Testis (tissue), 3 donors: ENCODE results near the gene EXOC5. TPM values are rescaled to one million over a fixed set of nuclear protein-coding genes. Genes with fewer than 3 reads are reported as not detected.

Source experiments
- DNase-seq: peaks from one replicate; pipeline ENCODE4 v3.0.0-alpha.2; 2019
- H3K27ac ChIP-seq, 2 donors: fragments of 200-600 bp; sonication (generic); one replicate each; pipeline ENCODE4 v1.5.1; 2019
- H3K27me3 ChIP-seq: fragments of 200-600 bp; sonication (generic); one replicate; pipeline ENCODE4 v1.5.1; 2019
- H3K36me3 ChIP-seq: fragments of 200-600 bp; sonication (generic); one replicate; pipeline ENCODE4 v1.5.1; 2017; ENCODE audit warnings: low read depth; ENCODE audit errors: missing control alignments
- H3K4me1 ChIP-seq: fragments of 200-600 bp; sonication (generic); one replicate; pipeline ENCODE4 v1.5.1; 2019
- H3K4me3 ChIP-seq, 2 donors: fragments of 200-600 bp; sonication (generic); one replicate each; pipeline ENCODE4 v1.5.1; 2017 to 2019
- H3K9me3 ChIP-seq: fragments of 200-600 bp; sonication (generic); one replicate; pipeline ENCODE4 v1.5.1; 2017
- CTCF ChIP-seq, 3 experiments: fragments of 450-650 bp in 2 of 3; fragments of 200-600 bp in 1 of 3; sonication (generic) in 1 of 3; IDR thresholded peaks; one replicate each; pipeline ENCODE4 v1.5.1; 2016 to 2019; ENCODE audit warnings: antibody characterized with exemption in 3 of 3, mild to moderate bottlenecking in 2 of 3, moderate library complexity in 1 of 3
- POLR2A ChIP-seq: fragments of 450-650 bp; IDR thresholded peaks from one replicate; pipeline ENCODE4 v1.6.1; 2017; ENCODE audit warnings: antibody characterized with exemption, mild to moderate bottlenecking, moderate library complexity
- WGBS, 2 donors: methylation state at CpG; one replicate each; pipeline ENCODE4 v1.1.5; 2018; 5-methylcytosine and 5-hydroxymethylcytosine counted together
- intact Hi-C: fragments of 100-400 bp; cut with DNase I; formaldehyde crosslinking; loops from one replicate; pipeline ENCODE4 v1.15.1; 2023; ENCODE audit warnings: low total_unique reads
- polyA plus RNA-seq: library from polyadenylated mRNA; stranded (reverse); fragments of 350-450 nt; fragmentation: Illumina TruSeq; extraction: RNeasy Lipid Tissue Mini Kit (QIAGEN cat#74804); gene quantifications from one replicate; pipeline ENCODE4 v1.2.3, GENCODE V29; 2014; ENCODE audit warnings: low read depth, low replicate concordance; ENCODE audit not compliant: insufficient read depth
- total RNA-seq, 2 donors: library from RNA; depleted of rRNA; stranded (reverse); fragments of >200 nt; gene quantifications; one replicate each; pipeline ENCODE4 v1.2.3, GENCODE V29; 2016

EXOC5 gene
- total and polyA plus RNA-seq, 3 donors from 2014 or later = 73.7 to 133 (median 89.4) TPM

- intact Hi-C loops = no loop called here
- Histone ChIP-seq H3K36me3 (no peaks in the 10 kb centered on the region), H3K27me3 (no peaks in the 10 kb centered on the region), H3K27ac (no peak overlapping the region), H3K4me3 (no peak overlapping the region), H3K9me3 (no peaks in the 10 kb centered on the region), H3K4me1 (peaks cover 10% of the 10 kb centered on the region)
- 93 to 95% methylated on average over 2 of the region's 2 CpGs for WGBS, 2 donors
- TF ChIP-seq POLR2A = no peak
- no peak for DNase-seq
These were observed 6.4 kb upstream of the EXOC5 start for GRCh38 chr14:57275023-57275664.

GRCh38 chr14:57274551-57274950 lies 5.8 kb upstream of the EXOC5 start:
- intact Hi-C loops = no loop called here

DNA sequence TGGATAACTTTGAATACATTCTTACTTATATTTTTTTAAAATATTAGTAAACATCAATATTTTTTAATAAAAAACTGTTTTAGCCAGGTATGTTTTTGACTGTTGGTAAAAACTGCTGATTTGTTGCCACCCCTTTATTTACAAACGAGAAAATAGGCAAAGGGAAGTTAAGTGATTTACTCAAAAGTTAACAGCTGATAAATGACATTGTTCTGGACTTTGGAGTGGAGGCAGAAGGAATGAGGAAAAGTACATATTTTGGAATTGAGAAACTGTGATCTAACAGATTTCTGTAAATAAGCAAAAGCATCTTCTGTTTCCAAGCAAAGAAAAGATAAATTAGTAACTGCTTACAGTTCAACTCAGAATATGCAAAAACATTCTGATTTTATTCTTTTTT lies 4.5 kb upstream of the EXOC5 start:
- Histone ChIP-seq H3K36me3 (no peaks in the 10 kb centered on the region), H3K4me3 (no peak overlapping the region), H3K4me1 (peaks cover 10% of the 10 kb centered on the region), H3K27me3 (no peaks in the 10 kb centered on the region), H3K27ac (no peak overlapping the region), H3K9me3 (no peaks in the 10 kb centered on the region)
- intact Hi-C loops = no loop called here
- no peak for DNase-seq
- TF ChIP-seq POLR2A (no peak), CTCF (IDR thresholded peaks at IDR 0.05) (no peak)
- whole genome bisulfite sequencing, 2 donors = 89 to 90% methylated on average over 1 of the region's 1 CpG

More at GRCh38 chr14:57274551-57274950, 5.8 kb upstream of the EXOC5 start:
- H3K4me3 ChIP-seq = no peak overlapping the region
- TF ChIP-seq CTCF (IDR thresholded peaks at IDR 0.05) (no peak), POLR2A (no peak)
- no peaks in the 10 kb centered on the region for H3K27me3 ChIP-seq
- peaks cover 10% of the 10 kb centered on the region for H3K4me1 ChIP-seq
- WGBS, 2 donors = 83 to 90% methylated on average over 2 of the region's 2 CpGs
- H3K9me3 ChIP-seq = no peaks in the 10 kb centered on the region
- no peak overlapping the region for H3K27ac ChIP-seq
- H3K36me3 ChIP-seq = no peaks in the 10 kb centered on the region
- DNase-seq = no peak

DNA sequence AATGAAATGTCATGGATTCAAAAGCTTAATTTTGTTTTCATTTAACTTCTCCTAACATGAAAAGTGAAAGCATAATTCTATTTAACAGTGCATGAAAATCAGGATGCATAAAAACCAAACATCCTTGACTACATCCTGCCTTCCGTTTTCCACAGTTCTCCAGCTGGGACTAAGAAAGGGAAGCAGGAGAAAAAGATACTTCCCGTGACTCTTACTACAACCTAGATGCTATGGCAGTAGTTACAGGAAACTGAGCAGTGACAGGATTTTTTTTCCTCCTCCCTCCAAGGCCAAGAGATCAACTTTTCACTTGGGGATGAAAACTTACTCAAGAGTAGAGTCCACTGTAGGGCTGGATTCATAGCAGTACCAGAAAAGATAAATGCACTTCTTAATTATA lies 2.6 kb downstream of the EXOC5 start:
- H3K4me3 ChIP-seq = no peak overlapping the region
- H3K36me3 ChIP-seq = no peaks in the 10 kb centered on the region
- 13 to 15% methylated on average over 2 of the region's 2 CpGs for WGBS, 2 donors
- intact Hi-C loops = no loop called here
- no peaks in the 10 kb centered on the region for H3K9me3 ChIP-seq
- H3K27ac ChIP-seq = no peak overlapping the region
- no peak for TF ChIP-seq CTCF (IDR thresholded peaks at IDR 0.05)
- no peak for TF ChIP-seq POLR2A
- DNase-seq = no peak
- H3K4me1 ChIP-seq = peaks cover 17% of the 10 kb centered on the region
- no peaks in the 10 kb centered on the region for H3K27me3 ChIP-seq

DNA sequence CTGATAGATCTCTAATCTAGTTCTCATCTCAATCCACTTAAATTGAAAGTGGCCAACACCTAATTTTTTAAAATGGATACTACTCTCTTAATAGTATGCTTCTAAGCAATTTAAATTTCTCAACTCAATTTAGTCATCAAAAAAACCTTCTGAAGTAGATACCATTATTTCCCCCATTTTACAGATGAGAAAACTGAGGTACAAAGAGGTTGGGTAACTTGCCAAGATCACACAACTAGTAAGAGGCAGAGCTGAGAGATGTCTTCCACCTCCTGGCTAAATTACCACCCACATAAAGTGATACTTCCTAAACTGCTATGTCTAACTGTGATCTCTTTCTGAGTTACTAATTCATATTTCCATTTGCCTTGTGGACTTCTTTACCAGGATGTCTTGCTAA lies 6.6 kb downstream of the EXOC5 start:
- TF ChIP-seq POLR2A (no peak), CTCF (IDR thresholded peaks at IDR 0.05) (no peak)
- H3K27ac ChIP-seq = no peak overlapping the region
- intact Hi-C loops = no loop called here
- H3K27me3 ChIP-seq = no peaks in the 10 kb centered on the region
- H3K4me3 ChIP-seq = no peak overlapping the region
- H3K36me3 ChIP-seq = no peaks in the 10 kb centered on the region
- DNase-seq = no peak
- H3K4me1 ChIP-seq = peaks cover 11% of the 10 kb centered on the region
- no peaks in the 10 kb centered on the region for H3K9me3 ChIP-seq
